ENCODE results near the gene FAM98B. TPM values are rescaled to one million over a fixed set of nuclear protein-coding genes. Genes with fewer than 3 reads are reported as not detected.

FAM98B gene
- polyA plus RNA-seq, 1 donor (not counting 4 experiments of a cell fraction or from before 2014, with no cell fraction given) = 22.2 TPM

DNA sequence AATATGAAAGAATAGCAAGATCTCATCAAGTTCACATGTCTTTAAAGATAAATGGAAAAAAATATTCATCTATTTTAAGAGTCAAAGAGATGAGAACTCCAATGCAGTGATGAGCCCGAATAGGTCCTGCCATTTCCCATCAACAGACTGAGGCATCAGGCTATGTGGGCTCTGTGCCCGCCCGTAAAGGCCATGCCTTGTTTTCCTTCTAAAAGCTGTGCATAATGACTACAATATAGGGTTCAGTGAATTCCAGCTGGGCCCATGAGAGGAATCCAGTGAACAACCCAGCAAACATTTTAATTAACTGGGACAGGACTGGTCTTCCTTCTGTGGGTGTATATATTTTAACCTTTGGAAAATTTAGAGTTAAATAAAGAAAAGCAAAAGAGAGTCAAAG is 66.1 kb downstream of the FAM98B start:
- H2AFZ ChIP-seq (ENCODE audit: control insufficient read depth, low read length) = no peak overlapping the region
- no peaks in the 10 kb centered on the region for H3K79me2 ChIP-seq (ENCODE audit: control insufficient read depth, insufficient read depth, low read length)
- H3K9ac ChIP-seq (ENCODE audit: control insufficient read depth, extremely low read depth, insufficient read depth, low read length) = no peak overlapping the region
- H3K36me3 ChIP-seq (ENCODE audit: control insufficient read depth in 2 of 2, extremely low read depth in 1 of 2, insufficient read depth in 2 of 2, low read length in 2 of 2) = no peaks in the 10 kb centered on the region
- TF ChIP-seq, protein P1, sequence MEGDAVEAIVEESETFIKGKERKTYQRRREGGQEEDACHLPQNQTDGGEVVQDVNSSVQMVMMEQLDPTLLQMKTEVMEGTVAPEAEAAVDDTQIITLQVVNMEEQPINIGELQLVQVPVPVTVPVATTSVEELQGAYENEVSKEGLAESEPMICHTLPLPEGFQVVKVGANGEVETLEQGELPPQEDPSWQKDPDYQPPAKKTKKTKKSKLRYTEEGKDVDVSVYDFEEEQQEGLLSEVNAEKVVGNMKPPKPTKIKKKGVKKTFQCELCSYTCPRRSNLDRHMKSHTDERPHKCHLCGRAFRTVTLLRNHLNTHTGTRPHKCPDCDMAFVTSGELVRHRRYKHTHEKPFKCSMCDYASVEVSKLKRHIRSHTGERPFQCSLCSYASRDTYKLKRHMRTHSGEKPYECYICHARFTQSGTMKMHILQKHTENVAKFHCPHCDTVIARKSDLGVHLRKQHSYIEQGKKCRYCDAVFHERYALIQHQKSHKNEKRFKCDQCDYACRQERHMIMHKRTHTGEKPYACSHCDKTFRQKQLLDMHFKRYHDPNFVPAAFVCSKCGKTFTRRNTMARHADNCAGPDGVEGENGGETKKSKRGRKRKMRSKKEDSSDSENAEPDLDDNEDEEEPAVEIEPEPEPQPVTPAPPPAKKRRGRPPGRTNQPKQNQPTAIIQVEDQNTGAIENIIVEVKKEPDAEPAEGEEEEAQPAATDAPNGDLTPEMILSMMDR (optimal IDR thresholded peaks at IDR 0.05 in 1 of 3, IDR thresholded peaks at IDR 0.05 in 1 of 3, conservative IDR thresholded peaks at IDR 0.05 in 1 of 3; ENCODE audit: extremely low read depth in 1 of 3, insufficient read depth in 2 of 3, low read length in 3 of 3) = no peak
- TF ChIP-seq EZH2 (IDR thresholded peaks at IDR 0.05; ENCODE audit: low read length) = no peak
- no peak overlapping the region for H3K4me3 ChIP-seq (ENCODE audit: control insufficient read depth in 2 of 3, extremely low read depth in 1 of 3, insufficient read depth in 2 of 3, low read depth in 1 of 3, low read length in 3 of 3)
- FAIRE-seq = no peak
- no peaks in the 10 kb centered on the region for H4K20me1 ChIP-seq (ENCODE audit: control insufficient read depth, extremely low read depth, insufficient read depth, low read length)
- dilution Hi-C loops (cut with MboI; ENCODE audit: extremely low pct_ligation_motif_present, low sequenced_read_pairs) = loop anchor here (25.0 kb wide), 1 partner anchor 167 kb away; no protein-coding TSS in a partner anchor
- H3K27ac ChIP-seq (ENCODE audit: control insufficient read depth, insufficient read depth, low read length) = no peak overlapping the region
- H3K4me2 ChIP-seq (ENCODE audit: control insufficient read depth, extremely low read depth, insufficient read depth, low read depth, low read length) = no peak overlapping the region
- H3K9me3 ChIP-seq (ENCODE audit: control insufficient read depth, low read depth, low read length) = no peaks in the 10 kb centered on the region
- no peak for DNase-seq (ENCODE audit: low read depth, low spot score)
- no peaks in the 10 kb centered on the region for H3K9me1 ChIP-seq (ENCODE audit: control insufficient read depth, extremely low read depth, insufficient read depth, low read length)
- peaks cover 8% of the 10 kb centered on the region for H3K27me3 ChIP-seq (ENCODE audit: control insufficient read depth, extremely low read depth, insufficient read depth, low read length)
- no peaks in the 10 kb centered on the region for H3K4me1 ChIP-seq (ENCODE audit: control insufficient read depth, extremely low read depth, insufficient read depth, low read length)

DNA sequence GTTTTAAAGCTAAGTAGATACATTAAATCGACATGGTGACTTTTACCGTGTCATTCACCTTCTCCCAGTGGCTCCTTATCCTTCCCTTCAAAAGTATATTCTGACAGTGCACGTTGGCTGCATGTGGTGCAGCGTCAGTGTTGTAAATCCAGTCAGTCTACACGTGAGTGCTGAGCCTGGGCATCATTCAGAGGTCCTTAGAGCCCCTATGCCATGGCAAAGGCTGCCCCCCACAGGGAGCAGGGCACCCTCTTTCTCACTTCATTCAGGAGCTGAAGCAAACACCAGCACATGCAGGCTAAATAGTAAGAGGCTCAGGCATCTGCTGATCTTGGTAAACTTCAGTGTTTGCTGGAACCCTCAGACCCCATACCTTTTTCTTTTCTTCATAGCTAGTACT is 67.4 kb downstream of the FAM98B start:
- no peak for FAIRE-seq
- dilution Hi-C loops (cut with MboI; ENCODE audit: extremely low pct_ligation_motif_present, low sequenced_read_pairs) = loop anchor here (25.0 kb wide), 1 partner anchor 166 kb away; no protein-coding TSS in a partner anchor
- Histone ChIP-seq H3K36me3 (ENCODE audit: control insufficient read depth in 2 of 2, extremely low read depth in 1 of 2, insufficient read depth in 2 of 2, low read length in 2 of 2) (no peaks in the 10 kb centered on the region), H3K9ac (ENCODE audit: control insufficient read depth, extremely low read depth, insufficient read depth, low read length) (no peak overlapping the region), H3K4me1 (ENCODE audit: control insufficient read depth, extremely low read depth, insufficient read depth, low read length) (no peaks in the 10 kb centered on the region), H3K4me3 (ENCODE audit: control insufficient read depth in 2 of 3, extremely low read depth in 1 of 3, insufficient read depth in 2 of 3, low read depth in 1 of 3, low read length in 3 of 3) (no peak overlapping the region), H2AFZ (ENCODE audit: control insufficient read depth, low read length) (no peak overlapping the region), H3K4me2 (ENCODE audit: control insufficient read depth, extremely low read depth, insufficient read depth, low read depth, low read length) (no peak overlapping the region), H4K20me1 (ENCODE audit: control insufficient read depth, extremely low read depth, insufficient read depth, low read length) (no peaks in the 10 kb centered on the region), H3K27me3 (ENCODE audit: control insufficient read depth, extremely low read depth, insufficient read depth, low read length) (peaks cover 4% of the 10 kb centered on the region), H3K79me2 (ENCODE audit: control insufficient read depth, insufficient read depth, low read length) (no peaks in the 10 kb centered on the region), H3K27ac (ENCODE audit: control insufficient read depth, insufficient read depth, low read length) (no peak overlapping the region), H3K9me3 (ENCODE audit: control insufficient read depth, low read depth, low read length) (no peaks in the 10 kb centered on the region), H3K9me1 (ENCODE audit: control insufficient read depth, extremely low read depth, insufficient read depth, low read length) (no peaks in the 10 kb centered on the region)
- TF ChIP-seq, protein P1 (optimal IDR thresholded peaks at IDR 0.05 in 1 of 3, IDR thresholded peaks at IDR 0.05 in 1 of 3, conservative IDR thresholded peaks at IDR 0.05 in 1 of 3; ENCODE audit: extremely low read depth in 1 of 3, insufficient read depth in 2 of 3, low read length in 3 of 3) = no peak
- TF ChIP-seq EZH2 (IDR thresholded peaks at IDR 0.05; ENCODE audit: low read length) = no peak
- DNase-seq (ENCODE audit: low read depth, low spot score) = no peak
